Smooth muscle cell of the brain vasculature (primary cell): Measurements from ENCODE around the gene RPF1.
"Not testable (repeated sequence)": the region's sequence is repeated elsewhere in the genome, so short reads cannot be mapped to it uniquely, and the experiment has no call there.

ENCODE experiments used
- DNase-seq: peaks from one replicate; pipeline ENCODE4 v3.0.0-alpha.2; 2012; ENCODE audit warnings: low read depth, low spot score

Gene RPF1

DNA sequence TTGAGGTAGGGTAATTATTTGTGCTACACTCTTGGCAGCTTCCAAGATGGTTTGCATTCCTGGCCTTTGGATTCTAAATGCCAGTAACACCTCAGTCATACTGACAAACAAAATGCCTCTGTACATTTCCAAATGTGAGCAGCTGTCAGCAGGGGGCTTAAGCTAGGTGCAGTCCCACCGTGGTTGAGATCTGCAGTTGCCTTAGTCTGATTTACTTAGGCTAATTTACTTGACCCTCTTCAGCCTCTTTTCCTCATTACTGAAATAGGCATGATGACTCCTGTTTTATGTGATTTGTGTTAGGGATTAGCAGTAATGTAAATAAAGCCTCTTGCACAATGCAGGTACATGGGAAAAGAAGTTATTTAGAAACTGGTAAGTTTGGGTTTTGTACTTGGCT lies 13.7 kb downstream of the RPF1 start:
- DNase-seq: no peak

DNA sequence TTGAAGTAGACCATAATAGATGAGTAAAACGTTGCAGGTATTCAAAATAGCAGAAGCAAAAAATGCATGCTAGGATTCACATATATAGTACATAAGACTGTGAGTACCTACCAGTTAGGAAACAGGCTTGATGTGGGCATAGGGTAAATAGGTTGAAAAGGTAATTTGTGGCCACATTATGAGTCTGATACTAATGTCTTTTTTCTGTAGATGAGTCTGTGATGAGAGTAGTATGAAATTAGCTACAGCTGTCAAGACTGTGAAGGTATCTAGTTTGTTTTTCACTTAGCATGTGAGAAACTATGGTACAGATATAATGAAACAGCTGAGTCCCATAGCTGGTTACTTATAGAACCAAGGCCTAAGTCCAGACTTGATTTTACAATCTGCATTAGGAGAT lies 14.7 kb downstream of the RPF1 start:
- no peak for DNase-seq

DNA sequence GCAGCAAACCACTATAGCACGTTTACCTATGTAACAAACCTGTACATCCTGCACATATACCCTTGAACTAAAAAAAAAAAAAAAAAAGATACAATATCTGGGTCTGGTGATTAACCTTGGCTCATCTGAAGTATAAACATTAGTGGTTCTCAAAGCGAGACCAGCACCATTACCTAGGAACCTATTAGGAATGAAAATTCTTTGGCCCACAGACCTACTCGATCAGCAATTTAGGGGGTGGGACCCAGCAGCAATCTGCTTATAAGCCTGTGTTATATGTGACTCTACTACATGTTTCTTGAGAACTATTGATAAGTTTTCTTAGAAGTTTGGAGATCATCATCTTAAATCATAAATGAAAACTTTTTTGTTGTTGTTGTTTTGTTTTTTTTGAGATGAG lies 17.4 kb downstream of the RPF1 start:
- no peak for DNase-seq

GRCh38 chr1:84497631-84498275 lies 18.7 kb downstream of the RPF1 start:
- no peak for DNase-seq

GRCh38 chr1:84502927-84503326 lies 23.9 kb downstream of the RPF1 start:
- no peak for DNase-seq

GRCh38 chr1:84504580-84505492 lies 25.8 kb downstream of the RPF1 start:
- DNase-seq: no peak

DNA sequence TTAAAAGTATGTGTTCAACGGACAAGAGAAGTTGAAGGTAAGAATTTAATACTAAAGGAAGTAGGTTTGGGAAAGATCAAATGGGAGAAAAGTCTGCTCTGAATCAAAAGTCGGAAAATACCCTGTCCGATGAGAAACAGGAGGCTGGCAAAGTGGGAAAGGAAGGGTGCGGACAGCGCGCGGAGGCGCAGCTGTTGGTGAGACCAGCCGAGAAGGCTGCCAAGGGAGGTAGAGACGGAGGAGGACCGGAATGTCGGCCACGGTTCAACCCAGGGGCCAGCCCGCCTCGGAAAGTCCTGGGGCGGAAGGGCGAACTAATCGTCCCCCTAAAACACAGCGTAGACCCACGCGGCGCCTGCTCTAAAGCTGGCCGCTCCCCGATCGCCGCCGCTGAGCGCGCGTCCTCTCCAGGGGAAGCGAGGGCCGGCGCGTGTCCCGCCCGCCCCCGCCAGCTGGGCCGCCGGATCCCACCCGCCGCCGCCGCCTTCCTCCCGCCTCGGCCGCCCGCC lies 26.5 kb downstream of the RPF1 start:
- DNase-seq: no peak

GRCh38 chr1:84506002-84506728 lies 27.1 kb downstream of the RPF1 start, which contains the start of the genes GNG5 and SPATA1:
GNG5 (minus strand) TSS chr1:84506581; CDS start chr1:84506091, 490 bp downstream.
SPATA1 (plus strand) TSS chr1:84506386; CDS start chr1:84516360, 9,974 bp downstream.
- DNase-seq: peak; percentile 90

GRCh38 chr1:84506729-84507453 lies 27.8 kb downstream of the RPF1 start:
- no peak for DNase-seq

DNA sequence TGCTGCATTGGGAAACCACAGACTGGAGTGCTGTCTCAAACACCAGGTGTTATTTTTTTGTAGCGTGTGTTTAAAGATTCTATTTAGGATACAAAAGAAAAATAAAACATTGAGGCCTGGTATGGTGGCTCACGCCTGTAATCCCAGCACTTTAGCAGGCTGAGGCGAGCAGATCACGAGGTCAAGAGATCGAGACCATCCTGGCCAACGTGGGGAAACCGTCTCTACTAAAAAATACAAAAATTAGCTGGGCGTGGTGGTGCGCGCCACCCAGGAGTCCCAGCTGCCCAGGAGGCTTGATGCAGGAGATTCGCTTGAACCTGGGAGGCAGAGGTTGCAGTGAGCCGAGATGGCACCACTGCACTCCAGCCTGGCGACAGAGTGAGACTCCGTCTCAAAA lies 28.8 kb downstream of the RPF1 start:
- not testable (repeated sequence) for DNase-seq

DNA sequence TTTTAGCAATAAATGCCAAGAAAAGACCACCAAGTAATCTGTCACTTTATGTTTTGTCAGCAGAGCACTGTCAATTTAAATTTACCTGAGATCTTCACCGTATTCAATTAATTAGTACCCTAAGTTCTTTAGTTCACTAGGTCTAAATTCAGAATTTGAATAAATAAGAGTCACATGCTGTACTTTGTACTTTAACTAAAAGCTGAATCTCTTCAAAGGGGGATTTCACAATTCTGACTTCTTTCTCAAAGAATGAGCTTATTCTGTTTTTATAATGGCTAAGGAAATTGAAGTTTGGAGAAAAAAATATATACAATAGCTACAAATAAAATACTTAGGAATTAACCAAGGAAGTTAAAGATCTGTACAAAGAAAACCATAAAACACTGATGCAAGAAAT lies 29.4 kb downstream of the RPF1 start:
- no peak for DNase-seq

- no peak for DNase-seq
Measured at GRCh38 chr1:84509029-84509428, 30.0 kb downstream of the RPF1 start.

GRCh38 chr1:84510165-84510564 lies 31.1 kb downstream of the RPF1 start:
- no peak for DNase-seq

DNA sequence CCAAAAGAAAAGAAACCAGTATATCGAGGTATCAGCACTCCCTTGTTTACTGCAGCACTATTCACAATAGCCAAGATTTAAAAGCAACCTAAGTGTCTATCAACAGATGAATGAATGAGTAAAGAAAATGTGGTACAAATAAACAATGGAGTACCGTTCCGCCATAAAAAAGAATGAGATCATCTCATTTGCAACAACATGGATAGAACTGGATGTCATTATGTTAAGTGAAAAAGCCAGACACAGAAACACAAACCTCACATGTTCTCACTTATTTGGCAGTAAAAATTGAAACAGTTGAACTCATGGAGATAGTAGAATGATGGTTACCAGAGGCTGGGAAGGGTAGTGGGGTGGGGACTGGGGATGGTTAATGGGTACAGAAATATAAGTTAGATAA lies 31.6 kb downstream of the RPF1 start:
- no peak for DNase-seq

DNA sequence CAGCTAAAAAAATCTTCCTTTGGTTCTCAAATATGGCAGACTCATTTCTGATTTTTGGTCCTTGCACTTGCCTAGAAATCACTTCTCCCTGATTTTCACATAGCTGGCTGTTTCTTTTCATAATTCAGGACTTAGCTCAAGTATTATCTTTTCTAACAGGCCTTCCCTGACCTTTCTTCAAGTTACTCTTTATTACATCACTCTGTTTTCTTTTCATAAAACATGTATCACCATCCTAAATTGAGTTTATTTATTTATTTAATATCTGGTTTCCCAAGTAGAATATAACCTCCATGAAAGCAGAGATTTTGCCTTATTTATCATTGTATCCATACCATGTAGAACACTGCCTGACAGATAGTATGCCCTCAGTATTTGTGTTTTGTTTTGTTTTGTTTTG lies 45.5 kb downstream of the RPF1 start:
- no peak for DNase-seq

DNA sequence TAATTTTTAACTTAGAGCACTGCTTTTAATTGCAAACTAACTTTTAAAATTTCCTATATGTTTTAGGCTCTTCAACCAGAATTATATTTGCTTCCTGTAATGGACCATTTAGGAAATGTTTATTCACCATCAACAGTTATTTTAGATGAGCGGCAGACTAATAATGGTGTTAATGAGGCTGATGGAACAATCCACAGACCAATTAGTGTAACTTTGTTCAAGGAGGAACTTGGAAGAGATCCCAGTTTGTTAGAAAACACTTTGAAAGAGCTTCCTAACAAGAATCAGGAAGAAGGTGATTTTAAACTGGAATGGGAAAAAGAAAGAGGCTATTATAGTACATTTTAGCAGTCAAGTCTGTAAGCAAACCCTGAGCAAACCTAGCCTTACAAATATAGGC lies 46.7 kb downstream of the RPF1 start:
- no peak for DNase-seq

GRCh38 chr1:84538599-84538998 lies 59.5 kb downstream of the RPF1 start:
- no peak for DNase-seq

DNA sequence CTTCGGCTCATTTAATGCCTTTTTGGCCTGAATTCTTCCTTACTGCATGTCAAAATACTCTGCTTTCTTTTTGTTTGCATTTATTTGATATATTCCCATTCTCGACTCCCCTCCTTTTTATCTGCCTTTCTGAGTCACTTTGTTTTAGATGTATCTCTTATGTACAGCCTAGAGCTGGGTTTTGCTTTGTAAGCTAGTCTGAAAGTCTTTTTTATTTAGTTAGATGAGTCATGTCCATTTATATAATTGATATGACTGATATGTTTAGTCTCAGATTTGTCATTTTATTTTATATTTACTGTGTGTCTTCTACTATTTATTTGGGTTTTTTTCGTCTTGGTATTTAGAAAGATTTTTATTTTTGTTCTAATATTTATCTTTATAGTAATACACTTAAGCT lies 60.9 kb downstream of the RPF1 start:
- DNase-seq: no peak

DNA sequence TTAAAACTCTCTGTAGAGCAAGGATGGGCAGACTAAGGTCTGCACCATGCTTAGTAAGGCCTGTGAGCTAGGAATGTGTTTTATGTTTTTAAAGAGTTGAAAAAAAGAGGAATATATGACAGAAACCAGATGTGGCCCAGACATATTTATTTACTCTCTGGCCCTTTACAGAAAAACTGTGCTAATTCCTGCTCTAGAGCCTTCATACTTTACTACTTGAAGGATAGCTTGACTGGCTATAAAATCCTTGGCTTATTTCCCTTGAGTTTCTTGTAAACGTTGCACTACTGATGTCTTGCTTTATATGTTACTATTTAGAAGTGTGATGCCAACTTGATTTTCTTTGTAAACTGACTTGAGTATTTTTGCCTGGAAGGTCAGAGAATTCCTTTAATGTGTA lies 61.7 kb downstream of the RPF1 start:
- no peak for DNase-seq

DNA sequence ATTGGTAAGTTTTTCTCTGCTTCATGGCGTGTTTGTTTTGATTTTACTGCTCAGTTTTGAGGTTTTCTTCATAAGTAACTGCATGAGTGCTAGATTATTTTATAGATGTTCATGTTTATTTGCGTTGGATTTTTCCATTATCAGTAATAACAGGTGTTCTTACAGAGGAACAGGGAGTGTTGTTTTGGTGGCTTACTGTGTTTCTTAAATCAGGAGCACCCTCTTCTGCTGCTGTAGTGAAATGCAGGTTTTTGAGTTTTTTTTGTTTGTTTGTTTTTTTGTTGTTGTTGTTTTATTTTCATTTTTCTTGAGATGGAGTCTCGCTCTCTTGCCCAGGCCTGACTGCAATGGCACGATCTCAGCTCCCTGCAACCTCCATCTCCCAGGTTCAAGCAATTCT lies 62.6 kb downstream of the RPF1 start:
- DNase-seq: no peak
